GM18511 (cell line): Measurements from ENCODE around the gene ZNF536.
"Not testable (repeated sequence)": the region's sequence is repeated elsewhere in the genome, so short reads cannot be mapped to it uniquely, and the experiment has no call there.

Experiments
- ATAC-seq: cut with Tn5 transposase; IDR thresholded peaks from one replicate; pipeline ENCODE4 v1.9.1; 2021; ENCODE audit warnings: mild to moderate bottlenecking, moderate library complexity; ENCODE audit not compliant: unreplicated experiment

ZNF536 gene

DNA sequence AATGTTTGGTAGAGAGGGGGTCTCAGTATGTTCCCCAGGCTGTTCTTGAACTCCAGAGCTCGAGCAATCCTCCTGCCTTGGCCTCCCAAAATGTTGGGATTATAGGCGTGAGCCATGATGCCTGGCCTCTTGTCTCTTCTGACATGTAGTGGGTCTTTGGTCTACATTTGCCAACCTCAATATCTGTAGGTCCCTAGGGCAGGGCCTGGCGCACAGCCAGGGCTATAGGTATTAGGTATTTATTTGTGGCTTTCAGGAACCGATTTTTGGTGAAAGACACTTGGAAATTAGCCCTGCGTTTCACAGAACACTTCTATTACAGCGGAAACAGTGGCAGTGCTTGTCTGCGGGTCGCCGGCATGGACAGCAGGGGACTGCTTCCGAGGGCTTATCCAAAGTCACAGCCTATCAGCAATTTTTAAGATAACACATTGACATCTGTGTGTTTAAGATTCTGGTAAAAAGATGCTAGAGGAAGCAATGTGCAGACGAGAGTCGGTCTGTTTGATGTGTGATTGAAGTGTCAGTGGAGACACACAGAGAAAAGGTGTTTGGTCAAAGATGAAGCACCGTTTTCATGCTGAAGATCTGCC, 14.5 kb downstream of the ZNF536 start:
- no peak for ATAC-seq

DNA sequence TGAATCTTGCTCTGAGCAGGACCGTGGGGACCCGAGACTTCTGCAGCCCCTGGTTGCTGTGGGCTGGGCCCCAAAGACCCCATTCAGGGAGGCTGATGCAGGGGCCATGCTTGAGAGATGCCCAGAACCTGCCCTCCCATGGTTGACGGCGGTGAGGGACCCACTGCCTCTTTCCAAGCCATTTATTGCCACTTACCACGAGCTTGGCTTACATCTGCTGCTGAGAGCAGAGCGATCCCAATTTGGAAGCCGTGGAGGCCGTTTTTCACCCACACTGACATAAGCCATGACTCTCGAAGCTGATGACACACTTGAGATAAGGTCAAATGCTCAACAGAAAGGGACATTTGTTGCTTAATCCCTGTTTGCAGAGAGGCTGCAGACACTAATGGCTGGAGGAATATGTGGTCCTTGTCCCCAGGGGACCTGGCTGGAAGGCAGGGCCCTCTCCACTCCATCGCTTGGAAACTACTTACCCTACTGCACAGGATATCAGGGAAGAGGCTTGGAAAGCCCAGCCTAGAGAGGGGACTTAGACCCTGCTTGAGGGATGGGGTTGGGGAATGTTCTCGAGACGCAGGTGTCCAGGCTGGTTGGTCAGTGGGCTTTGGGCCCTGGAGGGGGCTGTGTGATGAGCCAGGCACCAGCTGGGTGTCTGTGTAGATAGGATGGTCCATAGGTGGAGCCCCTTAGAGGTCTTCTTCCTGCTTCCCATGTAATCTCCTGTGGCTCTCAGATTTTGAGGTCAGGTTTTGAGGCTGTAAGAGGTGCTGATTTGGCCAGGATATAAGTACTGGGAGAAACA, 15.3 kb downstream of the ZNF536 start:
- no peak for ATAC-seq

DNA sequence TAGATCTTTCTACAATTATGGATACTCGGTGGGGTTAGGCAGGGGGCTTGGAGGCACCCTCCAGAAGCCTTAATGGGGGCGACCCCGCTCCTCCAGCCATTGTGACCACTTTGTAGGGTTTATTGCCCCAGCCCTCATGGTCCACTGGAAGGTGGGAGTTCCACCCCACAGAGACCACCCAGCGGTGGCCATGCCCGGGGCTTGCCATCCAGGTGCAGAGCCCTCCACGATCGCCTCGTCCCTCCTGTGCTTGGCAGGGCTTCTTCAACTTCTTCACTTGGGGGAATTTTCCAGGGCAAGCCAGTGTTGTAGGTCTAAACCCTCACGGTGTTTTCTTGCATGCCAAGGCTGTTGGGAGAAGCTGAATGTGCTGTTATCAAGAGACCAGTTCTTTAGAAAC, 16.1 kb downstream of the ZNF536 start:
- no peak for ATAC-seq

GRCh38 chr19:30388819-30389218, 16.6 kb downstream of the ZNF536 start:
- no peak for ATAC-seq

DNA sequence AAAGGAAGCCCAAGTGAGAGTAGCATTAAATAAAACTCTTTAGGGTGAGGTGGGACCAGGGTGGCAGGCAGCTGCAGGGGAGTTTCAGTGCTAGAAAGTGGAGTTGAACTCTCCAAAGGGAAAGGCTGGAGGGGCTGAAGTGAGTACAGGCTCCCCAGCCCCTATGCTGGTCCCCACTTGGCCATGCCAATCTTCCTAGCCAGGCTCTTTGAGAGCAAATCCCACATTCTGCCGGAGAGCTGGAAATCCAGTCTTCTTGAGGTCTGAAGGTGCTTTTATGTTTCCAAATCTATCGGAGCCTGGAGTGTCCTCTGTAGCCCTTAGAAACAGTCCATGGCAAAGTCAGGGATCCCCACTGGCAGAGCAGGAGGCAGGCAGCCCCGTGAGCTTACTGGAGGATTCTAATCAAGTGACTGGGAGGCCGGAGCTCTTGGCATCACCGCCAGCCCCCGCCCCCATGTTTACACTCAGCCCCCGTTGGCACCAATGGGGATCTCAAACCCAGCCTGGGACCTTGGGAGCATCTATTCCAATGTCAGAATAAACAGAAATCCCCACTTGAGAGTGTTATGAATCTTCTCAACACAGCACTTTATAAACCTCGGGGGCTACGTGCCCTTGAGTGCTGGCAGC, 18.3 kb downstream of the ZNF536 start:
- ATAC-seq = no peak

GRCh38 chr19:30391052-30391451, 18.9 kb downstream of the ZNF536 start:
- ATAC-seq = no peak

GRCh38 chr19:30391554-30392551, 19.7 kb downstream of the ZNF536 start:
- no peak for ATAC-seq

DNA sequence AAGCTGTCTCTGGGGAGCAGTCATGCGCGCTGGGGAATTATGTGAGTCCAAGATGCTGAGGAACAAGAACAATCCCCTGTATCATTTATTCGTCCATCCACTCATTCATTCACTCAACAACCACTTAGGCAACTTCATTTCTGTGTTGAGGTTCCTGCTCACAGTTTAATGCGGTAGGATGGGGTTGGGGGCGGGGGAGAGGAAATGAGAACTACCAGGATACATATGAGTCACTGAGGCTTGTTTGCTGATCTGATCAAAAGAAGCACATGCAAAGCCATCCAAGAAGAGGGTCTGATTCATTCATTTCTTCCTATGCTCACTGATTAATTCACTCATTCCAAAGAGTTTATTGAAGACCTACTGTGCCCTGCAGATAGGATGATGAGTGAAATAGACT, 20.9 kb downstream of the ZNF536 start:
- ATAC-seq = no peak

DNA sequence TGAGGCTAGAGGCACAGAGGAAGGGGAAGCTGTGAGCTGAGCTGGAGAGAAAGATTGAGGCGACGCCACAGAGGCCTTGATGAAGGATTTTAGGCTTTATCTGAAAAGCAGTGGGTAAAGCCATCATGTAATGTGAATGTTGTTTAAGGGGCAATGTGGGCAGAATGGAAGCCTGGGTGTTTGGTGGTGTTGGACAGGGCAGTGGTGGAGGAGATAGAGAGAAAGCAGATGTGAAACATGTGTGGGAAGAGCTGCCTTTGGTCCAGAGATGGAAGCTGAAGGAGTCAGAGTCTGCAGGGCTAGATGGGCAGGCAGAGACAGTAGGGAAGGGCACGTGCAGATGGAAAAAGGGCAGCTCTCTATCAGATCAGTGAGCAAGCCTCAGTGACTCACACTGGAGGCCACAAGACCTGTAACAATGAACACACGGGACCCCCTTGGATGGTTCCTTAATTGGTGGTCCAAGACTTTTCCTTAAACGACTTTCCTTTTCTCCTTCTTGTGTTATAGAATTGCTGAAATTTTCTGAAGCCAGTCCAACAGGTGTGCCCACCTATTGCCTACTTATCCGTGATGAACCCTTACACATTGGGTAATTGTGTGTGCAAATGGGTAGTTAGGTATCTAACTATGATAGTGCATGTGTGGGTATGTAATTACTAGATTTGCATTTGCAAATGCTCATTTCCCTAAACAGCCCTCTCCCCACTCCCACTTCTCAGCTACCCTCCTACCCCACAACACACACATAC, 21.7 kb downstream of the ZNF536 start:
- ATAC-seq = no peak

- ATAC-seq = no peak
These were observed 22.4 kb downstream of the ZNF536 start for GRCh38 chr19:30394481-30395151.

DNA sequence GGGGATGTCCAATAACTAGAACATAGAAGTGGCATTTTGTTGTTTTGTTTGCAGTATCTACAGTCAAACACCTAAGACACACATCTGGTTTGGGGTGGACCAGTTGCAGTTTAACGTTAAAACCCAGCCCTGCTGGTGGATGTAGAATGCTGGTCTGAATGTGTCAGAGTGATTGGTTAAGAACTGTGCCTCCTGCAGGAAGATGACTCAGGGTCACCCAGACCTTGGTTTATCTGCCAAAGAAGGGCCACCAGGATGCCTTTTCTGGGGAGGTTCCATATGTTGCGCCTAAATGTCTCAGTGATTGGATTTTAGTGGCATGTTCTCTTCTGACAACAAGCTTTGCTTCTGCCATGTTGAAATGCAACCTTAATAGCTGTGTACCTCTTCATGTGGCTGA, 23.1 kb downstream of the ZNF536 start:
- ATAC-seq = no peak

GRCh38 chr19:30398539-30398938, 26.4 kb downstream of the ZNF536 start:
- not testable (repeated sequence) for ATAC-seq

DNA sequence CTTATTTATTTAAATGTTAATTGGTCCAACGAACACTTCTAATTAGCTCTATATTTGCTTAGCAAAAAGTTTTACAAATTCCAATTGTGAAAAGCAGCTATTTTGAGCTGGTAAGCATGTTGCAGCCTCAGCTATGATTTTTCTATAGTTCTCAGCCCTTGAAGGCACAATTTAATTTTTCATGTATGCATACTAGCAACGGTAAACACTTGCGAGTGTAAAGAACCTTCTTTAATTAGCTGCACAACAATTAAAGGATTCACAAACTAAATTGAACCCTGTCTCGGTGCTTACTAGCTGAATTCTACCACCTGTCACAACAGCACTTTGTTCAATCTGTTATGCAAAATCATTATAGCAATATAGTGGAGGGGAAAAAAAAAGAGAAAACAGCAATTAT, 29.8 kb downstream of the ZNF536 start:
- ATAC-seq = no peak

- ATAC-seq = no peak
These were observed 30.4 kb downstream of the ZNF536 start for GRCh38 chr19:30402436-30403202.

GRCh38 chr19:30403203-30403985, 31.2 kb downstream of the ZNF536 start:
- ATAC-seq = no peak

DNA sequence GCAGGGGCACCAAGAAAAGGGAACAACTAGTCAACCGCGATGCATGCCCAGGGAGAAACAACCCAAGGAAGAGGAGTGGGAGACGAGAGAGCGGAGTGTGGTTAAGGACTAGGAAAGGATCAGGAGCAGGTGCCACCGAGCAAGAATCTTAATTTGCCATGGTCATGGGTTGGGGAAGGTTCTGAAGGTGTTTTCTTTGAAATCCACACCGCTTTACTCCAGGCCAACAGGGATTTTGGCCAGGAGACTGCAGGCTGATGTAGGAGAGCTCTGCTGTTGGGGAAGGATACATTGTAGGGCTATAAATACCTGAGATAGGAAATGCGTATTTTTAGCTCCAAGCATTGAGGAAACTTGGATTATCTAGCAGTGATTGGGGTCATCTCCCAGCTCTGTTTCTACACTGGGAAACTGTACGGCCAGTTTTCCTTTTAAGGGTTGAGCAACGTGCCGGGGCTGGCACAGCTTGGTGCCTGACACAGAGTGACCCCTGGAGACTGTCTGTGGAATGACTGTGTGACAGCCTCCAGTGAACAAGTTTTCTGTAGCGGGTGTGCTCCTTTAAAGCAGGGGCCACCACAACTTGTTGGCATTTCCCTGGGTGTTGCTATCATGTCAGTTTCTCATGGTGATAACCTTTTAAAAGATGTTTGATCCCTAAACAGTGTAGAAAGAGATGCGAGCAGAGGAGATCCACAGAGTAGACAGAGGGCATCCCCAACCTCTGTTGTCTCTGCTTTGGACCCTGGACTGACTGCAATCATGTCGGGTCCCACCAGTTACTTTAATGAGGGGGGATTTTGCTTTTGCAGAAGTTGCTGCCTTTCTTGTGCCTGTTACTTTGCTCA, 34.3 kb downstream of the ZNF536 start:
- no peak for ATAC-seq

DNA sequence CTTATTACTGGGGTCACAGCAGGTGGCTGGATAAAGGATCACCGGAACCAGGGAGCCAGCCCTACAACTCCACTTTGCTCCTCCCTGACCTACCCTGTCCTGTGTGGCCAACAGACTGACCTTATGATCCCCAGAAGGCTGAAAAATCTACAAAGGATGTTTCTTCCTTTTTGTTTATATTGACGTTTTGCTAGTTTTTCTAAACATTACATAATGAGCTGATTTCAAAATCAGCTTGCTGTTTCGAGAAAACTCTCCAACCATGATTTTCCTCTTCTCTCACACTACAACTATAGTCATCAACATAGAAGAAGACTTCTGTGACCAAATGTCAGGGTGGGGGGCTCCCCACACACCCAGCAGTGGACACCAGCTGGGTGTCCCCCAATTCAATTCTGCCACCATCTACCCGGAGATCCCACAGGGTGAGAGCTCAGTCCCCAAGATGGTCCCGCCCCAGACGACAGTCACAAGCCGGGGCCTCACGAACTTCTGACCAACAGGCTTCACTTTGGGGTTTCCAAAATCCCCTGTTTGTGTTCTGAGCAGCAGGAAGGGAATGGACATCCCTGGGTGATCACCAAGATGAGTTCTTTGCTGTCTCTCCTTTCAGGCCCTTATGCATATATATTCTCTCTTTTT, 35.0 kb downstream of the ZNF536 start:
- ATAC-seq = no peak
